Ovary (tissue), 9 donors: ENCODE data around the gene FAM107B. TPM values are rescaled to one million over a fixed set of nuclear protein-coding genes. Genes with fewer than 3 reads are reported as not detected.
"Not testable (repeated sequence)": the region's sequence is repeated elsewhere in the genome, so short reads cannot be mapped to it uniquely, and the experiment has no call there.

Experiments
- DNase-seq, 5 donors: peaks; one replicate each; pipeline ENCODE4 v3.0.0-alpha.2; 2019 to 2020
- H3K27ac ChIP-seq, 2 donors: fragments of 200-600 bp; one replicate each; pipeline versions ENCODE4 v1.5.1 to v1.8.0; 2019 to 2022
- H3K27me3 ChIP-seq: fragments of 200-600 bp; one replicate; pipeline ENCODE4 v1.8.0; 2022
- H3K36me3 ChIP-seq: fragments of 200-600 bp; sonication (generic); one replicate; pipeline ENCODE4 v1.5.1; 2019
- H3K4me1 ChIP-seq: one replicate; pipeline ENCODE4 v1.8.1; 2013; ENCODE audit warnings: mild to moderate bottlenecking, moderate library complexity; ENCODE audit not compliant: insufficient read depth
- H3K4me3 ChIP-seq: fragments of 200-600 bp; sonication (generic); one replicate; pipeline ENCODE4 v1.5.1; 2017
- H3K9me3 ChIP-seq, 2 donors: fragments of 200-600 bp in 1 of 2; sonication (generic) in 1 of 2; one replicate each; pipeline versions ENCODE4 v1.5.1 to v1.8.1; 2013 to 2019; ENCODE audit warnings: mild to moderate bottlenecking in 1 of 2, moderate library complexity in 1 of 2
- EP300 ChIP-seq: sonication (generic); formaldehyde crosslinking; IDR thresholded peaks from one replicate; pipeline ENCODE4 v1.6.1; 2017; ENCODE audit warnings: antibody characterized with exemption
- POLR2A ChIP-seq: fragments of 450-650 bp; IDR thresholded peaks from one replicate; pipeline ENCODE4 v1.6.1; 2017; ENCODE audit warnings: antibody characterized with exemption, mild to moderate bottlenecking, moderate library complexity
- WGBS, 3 donors: extraction: QIAGEN DNeasy Blood & Tissue Kit in 1 of 3; methylation state at CpG; one replicate each; pipeline versions ENCODE4 v1.1.5 to v1.1.7; 2013 to 2017; 5-methylcytosine and 5-hydroxymethylcytosine counted together
- intact Hi-C, 4 donors: fragments of 100-400 bp; cut with DNase I; formaldehyde crosslinking; loops; one replicate each; pipeline versions ENCODE4 v1.11.0 to v1.15.1; 2022 to 2023
- polyA plus RNA-seq, 2 donors: library from polyadenylated mRNA; stranded (reverse); fragments of 200-250 nt in 1 of 2; fragments of 350-450 nt in 1 of 2; fragmentation: Illumina TruSeq in 1 of 2; extraction: RNeasy Lipid Tissue Mini Kit (QIAGEN cat#74804) in 1 of 2; gene quantifications; one replicate each; pipeline ENCODE4 v1.2.3, GENCODE V29; 2013 to 2014
- total RNA-seq, 7 donors: library from RNA; depleted of rRNA in 2 of 7; stranded (reverse); fragments of >200 nt in 2 of 7; fragmentation: NEBNext Ultra II Directional in 3 of 7; extraction: Animal tissue kit (Norgen Biotek cat#: 25700) in 3 of 7; gene quantifications; one replicate each; pipeline versions ENCODE4 v1.1.0 to v1.2.4, GENCODE V29; 2016 to 2023
- TF ChIP-seq, protein P1 (sequence below), 3 donors: fragments of 450-650 bp in 2 of 3; fragments of 200-600 bp in 1 of 3; IDR thresholded peaks; one replicate each; pipeline versions ENCODE4 v1.5.1 to v1.8.0; 2016 to 2022; ENCODE audit warnings: antibody characterized with exemption in 3 of 3, mild to moderate bottlenecking in 1 of 3
- donor health status: DM: no; HTN: no; CAD: no; lungs with moderate emphysema.
- donor health status: DM: no; HTN: no; CAD: no.
- donor health status: Bipolar disorder and iron deficiency.
- donor health status: DM: yes; HTN: yes; CAD: no.
- donor health status: DM: no; HTN: no; CAD: no.
- donor health status: DM: yes; HTN: yes; CAD: no.

The FAM107B gene
- total and polyA plus RNA-seq, 9 donors: 6.0 to 26.6 (median 15.0) TPM

DNA sequence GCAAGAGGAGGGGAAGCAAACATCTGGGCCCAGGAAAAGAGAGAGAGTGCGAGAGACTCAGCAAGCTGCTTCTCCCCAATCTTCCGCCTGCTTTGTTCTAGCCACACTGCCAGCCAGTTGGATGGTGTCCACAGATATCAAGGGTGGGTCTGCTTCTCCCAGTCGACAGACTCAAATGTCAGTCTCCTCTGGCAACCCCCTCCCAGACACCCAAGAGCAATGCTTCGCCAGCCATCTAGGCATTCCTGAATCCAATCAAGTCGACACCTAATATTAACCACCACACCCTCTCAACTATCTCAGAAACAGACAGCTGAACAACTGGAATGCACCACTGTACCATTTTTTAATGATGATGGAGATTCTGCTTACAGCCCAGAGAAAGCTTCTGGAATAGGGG lies 57.1 kb downstream of the FAM107B start:
- Histone ChIP-seq H3K36me3 (no peaks in the 10 kb centered on the region), H3K27me3 (no peaks in the 10 kb centered on the region), H3K9me3 (no peaks in the 10 kb centered on the region), H3K4me3 (no peak overlapping the region), H3K4me1 (no peaks in the 10 kb centered on the region), H3K27ac (no peak overlapping the region)
- 74 to 88% (median 88%) methylated on average over 5 of the region's 5 CpGs for WGBS, 3 donors
- intact Hi-C loops: no loop called here
- TF ChIP-seq POLR2A (no peak), EP300 (no peak)
- TF ChIP-seq, protein P1, sequence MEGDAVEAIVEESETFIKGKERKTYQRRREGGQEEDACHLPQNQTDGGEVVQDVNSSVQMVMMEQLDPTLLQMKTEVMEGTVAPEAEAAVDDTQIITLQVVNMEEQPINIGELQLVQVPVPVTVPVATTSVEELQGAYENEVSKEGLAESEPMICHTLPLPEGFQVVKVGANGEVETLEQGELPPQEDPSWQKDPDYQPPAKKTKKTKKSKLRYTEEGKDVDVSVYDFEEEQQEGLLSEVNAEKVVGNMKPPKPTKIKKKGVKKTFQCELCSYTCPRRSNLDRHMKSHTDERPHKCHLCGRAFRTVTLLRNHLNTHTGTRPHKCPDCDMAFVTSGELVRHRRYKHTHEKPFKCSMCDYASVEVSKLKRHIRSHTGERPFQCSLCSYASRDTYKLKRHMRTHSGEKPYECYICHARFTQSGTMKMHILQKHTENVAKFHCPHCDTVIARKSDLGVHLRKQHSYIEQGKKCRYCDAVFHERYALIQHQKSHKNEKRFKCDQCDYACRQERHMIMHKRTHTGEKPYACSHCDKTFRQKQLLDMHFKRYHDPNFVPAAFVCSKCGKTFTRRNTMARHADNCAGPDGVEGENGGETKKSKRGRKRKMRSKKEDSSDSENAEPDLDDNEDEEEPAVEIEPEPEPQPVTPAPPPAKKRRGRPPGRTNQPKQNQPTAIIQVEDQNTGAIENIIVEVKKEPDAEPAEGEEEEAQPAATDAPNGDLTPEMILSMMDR (IDR thresholded peaks at IDR 0.05): no peak
- DNase-seq: no peak

DNA sequence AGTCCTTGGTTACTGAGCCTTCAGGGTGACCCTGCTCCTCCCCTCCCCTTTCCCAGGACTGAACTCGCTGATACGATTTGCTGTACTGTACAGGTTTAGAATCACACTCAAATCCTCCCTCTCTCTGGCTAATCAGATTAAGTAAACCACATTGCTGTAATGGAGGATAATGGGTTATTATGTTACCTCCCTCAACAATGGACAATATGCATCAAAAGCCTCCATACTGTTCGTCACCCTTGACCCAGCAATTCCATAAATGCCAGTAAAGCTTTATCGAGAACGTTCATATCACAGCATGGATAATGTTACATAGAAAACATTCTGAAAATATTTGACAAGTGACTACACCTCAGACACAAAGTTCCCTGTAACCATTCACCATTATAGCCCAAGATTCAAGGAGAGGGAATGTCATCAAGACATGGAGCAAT lies 61.7 kb downstream of the FAM107B start:
- Histone ChIP-seq H3K4me1 (no peaks in the 10 kb centered on the region), H3K9me3 (no peaks in the 10 kb centered on the region), H3K27me3 (no peaks in the 10 kb centered on the region), H3K27ac (no peak overlapping the region), H3K4me3 (no peak overlapping the region), H3K36me3 (no peaks in the 10 kb centered on the region)
- intact Hi-C loops: no loop called here
- TF ChIP-seq, protein P1 (IDR thresholded peaks at IDR 0.05): no peak
- TF ChIP-seq POLR2A: no peak
- no peak for DNase-seq
- 50 to 61% (median 50%) methylated on average over 5 of the region's 5 CpGs for WGBS, 3 donors

DNA sequence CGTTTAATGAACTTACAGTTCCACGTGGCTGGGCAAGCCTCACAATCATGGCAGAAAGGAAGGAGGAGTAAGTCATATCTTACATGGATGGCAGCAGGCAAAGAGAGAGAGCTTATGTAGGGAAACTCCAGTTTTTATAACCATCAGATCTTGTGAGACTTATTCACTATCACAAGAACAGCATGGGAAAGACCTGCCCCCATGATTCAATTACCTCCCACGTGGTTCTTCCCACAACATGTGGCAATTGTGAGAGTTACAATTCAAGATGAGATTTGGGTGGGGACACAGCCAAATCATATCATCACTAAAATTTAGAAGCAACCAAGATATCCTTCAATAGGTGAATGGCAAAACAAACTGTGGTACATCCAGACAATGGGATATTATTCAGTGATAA lies 65.4 kb downstream of the FAM107B start:
- not testable (repeated sequence) for H3K4me3 ChIP-seq

DNA sequence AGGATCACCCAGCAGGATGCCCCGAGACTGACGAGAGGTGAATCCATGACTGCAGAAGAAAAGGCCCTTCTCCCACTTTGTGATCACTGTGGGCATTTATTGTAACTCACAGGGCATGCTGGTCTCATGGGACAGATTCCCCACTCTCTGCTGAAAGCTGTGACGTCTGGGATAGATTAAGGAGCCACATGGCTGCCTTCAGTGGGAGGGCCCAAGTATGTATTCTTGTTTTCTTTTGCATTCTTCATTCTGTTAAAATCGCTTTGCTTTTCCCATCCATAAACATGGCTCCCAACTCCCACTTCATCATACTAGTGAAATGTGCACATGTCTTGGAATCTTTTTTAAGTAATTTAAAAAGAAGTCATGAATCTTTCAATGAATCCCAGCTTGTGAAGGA lies 67.2 kb downstream of the FAM107B start:
- H3K4me3 ChIP-seq: no peak overlapping the region
- H3K4me1 ChIP-seq: no peaks in the 10 kb centered on the region
- TF ChIP-seq EP300 (no peak), POLR2A (no peak)
- TF ChIP-seq, protein P1 (IDR thresholded peaks at IDR 0.05): no peak
- 50 to 55% (median 50%) methylated on average over 4 of the region's 4 CpGs for WGBS, 3 donors
- no peaks in the 10 kb centered on the region for H3K9me3 ChIP-seq
- no peak overlapping the region for H3K27ac ChIP-seq
- intact Hi-C loops: no loop called here
- no peaks in the 10 kb centered on the region for H3K27me3 ChIP-seq
- H3K36me3 ChIP-seq: no peaks in the 10 kb centered on the region
- no peak for DNase-seq

More for the DNA sequence above, 65.4 kb downstream of the FAM107B start:
- H3K27ac ChIP-seq, H3K27me3 ChIP-seq, DNase-seq, H3K4me1 ChIP-seq, intact Hi-C loops, H3K36me3 ChIP-seq, H3K9me3 ChIP-seq: not testable (repeated sequence)
- 80 to 88% (median 83%) methylated on average over 3 of the region's 3 CpGs for WGBS, 3 donors

DNA sequence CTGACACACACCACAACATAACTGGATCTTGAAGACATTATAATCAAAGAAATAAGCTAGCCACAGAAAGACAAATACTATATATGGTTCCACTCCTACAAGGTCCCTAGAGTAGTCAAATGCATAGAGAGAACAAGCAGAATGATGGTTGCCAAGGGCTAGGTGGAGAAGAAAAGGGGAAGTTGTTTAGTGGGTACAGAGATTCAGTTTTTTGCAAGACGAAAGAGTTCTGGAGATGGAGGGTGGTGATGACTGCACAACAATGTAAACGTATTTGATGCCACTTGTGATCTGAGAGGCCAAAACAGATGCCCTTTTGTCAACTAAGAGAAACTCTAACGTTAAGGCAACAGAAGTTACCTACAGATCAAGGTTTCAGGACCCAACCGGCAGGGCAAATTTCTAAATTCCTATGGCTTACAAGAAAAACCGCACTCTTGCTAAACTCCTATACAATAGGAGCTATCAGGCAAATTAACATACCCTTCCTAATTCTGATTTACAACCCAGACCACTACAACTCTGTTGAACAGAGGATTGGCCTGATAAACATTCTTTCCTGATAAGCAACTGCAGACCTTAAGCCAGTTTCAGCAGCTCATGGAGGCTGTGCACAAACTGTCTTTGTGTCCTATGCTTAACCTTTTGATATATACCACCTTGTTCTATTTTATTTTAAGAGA lies 69.0 kb downstream of the FAM107B start:
- H3K27ac ChIP-seq: no peak overlapping the region
- intact Hi-C loops: no loop called here
- DNase-seq: no peak
- no peaks in the 10 kb centered on the region for H3K4me1 ChIP-seq
- no peaks in the 10 kb centered on the region for H3K9me3 ChIP-seq
- WGBS, 3 donors: 35 to 49% (median 44%) methylated on average over 5 of the region's 5 CpGs
- H3K36me3 ChIP-seq: no peaks in the 10 kb centered on the region
- H3K4me3 ChIP-seq: no peak overlapping the region
- TF ChIP-seq, protein P1 (IDR thresholded peaks at IDR 0.05): no peak
- TF ChIP-seq POLR2A (no peak), EP300 (no peak)
- no peaks in the 10 kb centered on the region for H3K27me3 ChIP-seq
